SJSA1 (cell line): Measurements from ENCODE around the gene SIGLEC8. TPM values are rescaled to one million over a fixed set of nuclear protein-coding genes. Genes with fewer than 3 reads are reported as not detected.
"Not testable (repeated sequence)": the region's sequence is repeated elsewhere in the genome, so short reads cannot be mapped to it uniquely, and the experiment has no call there.

Source experiments
- DNase-seq, 2 experiments: peaks; one replicate each; pipeline ENCODE4 v3.0.0-alpha.2; 2015 to 2020; ENCODE audit warnings: low spot score in 2 of 2, low read depth in 1 of 2
- H3K27ac ChIP-seq: fragments of 250-450 bp; sonication (Bioruptor Pico); 2 replicates; pipeline ENCODE4 v1.5.1; 2020; ENCODE audit warnings: mild to moderate bottlenecking, moderate library complexity
- H3K27me3 ChIP-seq: fragments of 250-450 bp; sonication (Bioruptor Pico); replicated peaks from 2 replicates; pipeline ENCODE4 v1.5.1; 2020; ENCODE audit warnings: mild to moderate bottlenecking, moderate library complexity
- H3K36me3 ChIP-seq: fragments of 250-450 bp; sonication (Bioruptor Pico); 2 replicates; pipeline ENCODE4 v1.5.1; 2020; ENCODE audit warnings: mild to moderate bottlenecking
- H3K4me1 ChIP-seq: fragments of 250-450 bp; sonication (Bioruptor Pico); replicated peaks from 2 replicates; pipeline ENCODE4 v1.6.1; 2021; ENCODE audit warnings: mild to moderate bottlenecking
- H3K4me3 ChIP-seq: fragments of 250-450 bp; sonication (Bioruptor Pico); 2 replicates; pipeline ENCODE4 v1.5.1; 2020; ENCODE audit warnings: mild to moderate bottlenecking
- H3K9me3 ChIP-seq: fragments of 250-450 bp; sonication (Bioruptor Pico); replicated peaks from 2 replicates; pipeline ENCODE4 v1.5.1; 2020; ENCODE audit warnings: mild to moderate bottlenecking
- total RNA-seq: library from RNA; depleted of rRNA; stranded (reverse); fragments of >200 nt; shearing (Covaris generic); gene quantifications from 2 replicates; pipeline ENCODE4 v1.2.3, GENCODE V29; 2014; rRNA removed

The SIGLEC8 gene
- not detected in 2 replicates for total RNA-seq

GRCh38 chr19:51458051-51458645 is at the start of gene SIGLEC8:
Gene SIGLEC8 (minus strand): TSS chr19:51458454. CDS start chr19:51458387, 67 bp downstream.
- H3K36me3 ChIP-seq: no peaks in the 10 kb centered on the region
- H3K4me3 ChIP-seq: no peak within 1 kb of the TSS
- no peak within 1 kb of the TSS for H3K27ac ChIP-seq
- no peaks in the 10 kb centered on the region for H3K27me3 ChIP-seq
- H3K9me3 ChIP-seq: no peaks in the 10 kb centered on the region
- H3K4me1 ChIP-seq: no peaks in the 10 kb centered on the region
- DNase-seq: no peak

GRCh38 chr19:51507640-51508058 is 49.4 kb upstream of the SIGLEC8 start:
- Histone ChIP-seq H3K27me3 (no peaks in the 10 kb centered on the region; the same call in 1 of the 2 replicates), H3K4me1 (no peaks in the 10 kb centered on the region), H3K27ac (no peak overlapping the region), H3K4me3 (no peak overlapping the region), H3K9me3 (no peaks in the 10 kb centered on the region; the same call in 1 of the 2 replicates), H3K36me3 (no peaks in the 10 kb centered on the region)
- DNase-seq: no peak

- Histone ChIP-seq H3K4me1 (no peaks in the 10 kb centered on the region), H3K36me3 (no peaks in the 10 kb centered on the region), H3K27ac (no peak overlapping the region), H3K4me3 (no peak overlapping the region), H3K27me3 (no peaks in the 10 kb centered on the region; the same call in 1 of the 2 replicates), H3K9me3 (no peaks in the 10 kb centered on the region; the same call in 1 of the 2 replicates)
- no peak for DNase-seq
Observed at GRCh38 chr19:51507192-51507591, 48.9 kb upstream of the SIGLEC8 start.

GRCh38 chr19:51505904-51506303 is 47.6 kb upstream of the SIGLEC8 start:
- no peak for DNase-seq
- Histone ChIP-seq H3K4me3 (no peak overlapping the region), H3K27me3 (no peaks in the 10 kb centered on the region), H3K27ac (no peak overlapping the region), H3K9me3 (no peaks in the 10 kb centered on the region; the same call in 1 of the 2 replicates), H3K36me3 (no peaks in the 10 kb centered on the region), H3K4me1 (no peaks in the 10 kb centered on the region)

- H3K9me3 ChIP-seq: no peaks in the 10 kb centered on the region; the same call in 1 of the 2 replicates
- DNase-seq: no peak
- no peak overlapping the region for H3K27ac ChIP-seq
- H3K36me3 ChIP-seq: no peaks in the 10 kb centered on the region
- no peaks in the 10 kb centered on the region for H3K4me1 ChIP-seq
- H3K4me3 ChIP-seq: no peak overlapping the region
- no peaks in the 10 kb centered on the region for H3K27me3 ChIP-seq
Observed at GRCh38 chr19:51503896-51504295, 45.6 kb upstream of the SIGLEC8 start.

GRCh38 chr19:51503286-51503817 is 45.1 kb upstream of the SIGLEC8 start:
- DNase-seq: no peak
- Histone ChIP-seq H3K4me1 (no peaks in the 10 kb centered on the region), H3K4me3 (no peak overlapping the region), H3K27me3 (no peaks in the 10 kb centered on the region), H3K36me3 (no peaks in the 10 kb centered on the region), H3K27ac (no peak overlapping the region), H3K9me3 (no peaks in the 10 kb centered on the region; the same call in 1 of the 2 replicates)

GRCh38 chr19:51501594-51502263 is 43.5 kb upstream of the SIGLEC8 start, which contains the start of gene SIGLEC12:
Gene SIGLEC12 (minus strand): TSS chr19:51501800. CDS start chr19:51501733, 67 bp downstream.
- Histone ChIP-seq H3K9me3 (no peaks in the 10 kb centered on the region; the same call in 1 of the 2 replicates), H3K27ac (no peak within 1 kb of the TSS), H3K4me3 (no peak within 1 kb of the TSS), H3K4me1 (no peaks in the 10 kb centered on the region), H3K27me3 (no peaks in the 10 kb centered on the region), H3K36me3 (no peaks in the 10 kb centered on the region)
- DNase-seq: no peak

- H3K27ac ChIP-seq, H3K27me3 ChIP-seq, DNase-seq, H3K4me3 ChIP-seq, H3K9me3 ChIP-seq, H3K4me1 ChIP-seq, H3K36me3 ChIP-seq: not testable (repeated sequence)
Observed at GRCh38 chr19:51500931-51501330, 42.7 kb upstream of the SIGLEC8 start.

GRCh38 chr19:51497666-51498065 is 39.4 kb upstream of the SIGLEC8 start:
- DNase-seq: no peak

GRCh38 chr19:51493776-51494175 is 35.5 kb upstream of the SIGLEC8 start:
- Histone ChIP-seq H3K36me3 (no peaks in the 10 kb centered on the region), H3K9me3 (no peaks in the 10 kb centered on the region), H3K4me3 (no peak overlapping the region), H3K27me3 (no peaks in the 10 kb centered on the region), H3K27ac (no peak overlapping the region), H3K4me1 (no peaks in the 10 kb centered on the region)
- no peak for DNase-seq

More at GRCh38 chr19:51497666-51498065, 39.4 kb upstream of the SIGLEC8 start:
- Histone ChIP-seq H3K4me1 (no peaks in the 10 kb centered on the region), H3K4me3 (no peak overlapping the region), H3K27me3 (no peaks in the 10 kb centered on the region), H3K27ac (no peak overlapping the region), H3K9me3 (no peaks in the 10 kb centered on the region), H3K36me3 (no peaks in the 10 kb centered on the region)

GRCh38 chr19:51491586-51491985 is 33.3 kb upstream of the SIGLEC8 start:
- no peak for DNase-seq
- no peaks in the 10 kb centered on the region for H3K36me3 ChIP-seq
- H3K9me3 ChIP-seq: no peaks in the 10 kb centered on the region
- no peak overlapping the region for H3K4me3 ChIP-seq
- H3K4me1 ChIP-seq: no peaks in the 10 kb centered on the region
- no peaks in the 10 kb centered on the region for H3K27me3 ChIP-seq
- H3K27ac ChIP-seq: no peak overlapping the region

- Histone ChIP-seq H3K27me3 (no peaks in the 10 kb centered on the region), H3K9me3 (no peaks in the 10 kb centered on the region; the same call in 1 of the 2 replicates), H3K36me3 (no peaks in the 10 kb centered on the region), H3K4me3 (no peak overlapping the region), H3K4me1 (no peaks in the 10 kb centered on the region), H3K27ac (no peak overlapping the region)
- no peak for DNase-seq
Observed at GRCh38 chr19:51490676-51491075, 32.4 kb upstream of the SIGLEC8 start.

- Histone ChIP-seq H3K4me3 (no peak overlapping the region), H3K9me3 (no peaks in the 10 kb centered on the region; the same call in 1 of the 2 replicates), H3K36me3 (no peaks in the 10 kb centered on the region), H3K27me3 (no peaks in the 10 kb centered on the region), H3K27ac (no peak overlapping the region), H3K4me1 (no peaks in the 10 kb centered on the region)
- no peak for DNase-seq
Observed at GRCh38 chr19:51489113-51489512, 30.9 kb upstream of the SIGLEC8 start.

- Histone ChIP-seq H3K27ac (no peak overlapping the region), H3K4me3 (no peak overlapping the region), H3K4me1 (no peaks in the 10 kb centered on the region), H3K9me3 (no peaks in the 10 kb centered on the region; the same call in 1 of the 2 replicates), H3K36me3 (no peaks in the 10 kb centered on the region), H3K27me3 (no peaks in the 10 kb centered on the region)
- DNase-seq: no peak
Observed at GRCh38 chr19:51488491-51488890, 30.2 kb upstream of the SIGLEC8 start.
